Fibroblast of the aortic adventitia (primary cell): ENCODE measurements around the gene ARHGAP35. TPM values are rescaled to one million over a fixed set of nuclear protein-coding genes. Genes with fewer than 3 reads are reported as not detected.
"Not testable (repeated sequence)": the region's sequence is repeated elsewhere in the genome, so short reads cannot be mapped to it uniquely, and the experiment has no call there.

ENCODE experiments used
- DNase-seq: peaks from one replicate; pipeline ENCODE4 v3.0.0-alpha.2; 2010; ENCODE audit warnings: low read depth
- H3K4me3 ChIP-seq: 2 replicates; pipeline ENCODE4 v1.5.1; 2011; ENCODE audit warnings: low read depth, mild to moderate bottlenecking, control low read depth, low read length, moderate library complexity
- CTCF ChIP-seq: IDR thresholded peaks from 2 replicates; pipeline ENCODE4 v1.5.1; 2011; ENCODE audit warnings: mild to moderate bottlenecking, low read length, control low read depth, inconsistent platforms; ENCODE audit not compliant: insufficient read depth
- total RNA-seq: library from RNA; depleted of rRNA; stranded (reverse); fragments of >200 nt; gene quantifications from 2 replicates; pipeline ENCODE4 v1.2.3, GENCODE V29; 2012; ENCODE audit warnings: low replicate concordance

The ARHGAP35 gene
- total RNA-seq, 1 donor = 61.3 TPM

GRCh38 chr19:46821512-46822409 is 39.0 kb upstream of the ARHGAP35 start:
- TF ChIP-seq CTCF = no peak

GRCh38 chr19:46822410-46822787 is 38.4 kb upstream of the ARHGAP35 start:
- not testable (repeated sequence) for H3K4me3 ChIP-seq, DNase-seq

More at GRCh38 chr19:46821512-46822409, 39.0 kb upstream of the ARHGAP35 start:
- H3K4me3 ChIP-seq = no peak overlapping the region
- no peak for DNase-seq

- no peak for TF ChIP-seq CTCF
- H3K4me3 ChIP-seq = no peak overlapping the region
- no peak for DNase-seq
These were observed 37.7 kb upstream of the ARHGAP35 start for GRCh38 chr19:46823049-46823448.

- no peak for DNase-seq
- TF ChIP-seq CTCF = no peak
These were observed 35.7 kb upstream of the ARHGAP35 start for GRCh38 chr19:46824890-46825730.

GRCh38 chr19:46825731-46826055 is 35.1 kb upstream of the ARHGAP35 start:
- no peak overlapping the region for H3K4me3 ChIP-seq
- no peak for TF ChIP-seq CTCF
- DNase-seq = no peak

More at GRCh38 chr19:46824890-46825730, 35.7 kb upstream of the ARHGAP35 start:
- no peak overlapping the region for H3K4me3 ChIP-seq

- no peak for TF ChIP-seq CTCF
- DNase-seq = no peak
- no peak overlapping the region for H3K4me3 ChIP-seq
These were observed 32.3 kb upstream of the ARHGAP35 start for GRCh38 chr19:46828484-46828883.

GRCh38 chr19:46830864-46831263 is 29.9 kb upstream of the ARHGAP35 start:
- no peak for TF ChIP-seq CTCF
- no peak for DNase-seq
- no peak overlapping the region for H3K4me3 ChIP-seq
